K562 (cell line): Measurements from ENCODE around the gene PGAP2. TPM values are rescaled to one million over a fixed set of nuclear protein-coding genes. Genes with fewer than 3 reads are reported as not detected.

Experiments
- BCLAF1 ChIP-seq, 2 experiments: fragments of 450-650 bp in 1 of 2; IDR thresholded peaks; 2 replicates each; pipeline ENCODE4 v1.6.1; 2011 to 2017; ENCODE audit warnings: low read depth in 2 of 2, antibody characterized with exemption in 1 of 2, borderline replicate concordance in 1 of 2, low read length in 1 of 2, mild to moderate bottlenecking in 1 of 2, mixed read lengths in 1 of 2; ENCODE audit not compliant: control insufficient read depth in 1 of 2
- FOXK1 ChIP-seq: sonication (generic); formaldehyde crosslinking; IDR thresholded peaks from 2 replicates; pipeline ENCODE4 v1.8.0; 2022; ENCODE audit warnings: missing genetic modification reagents, mild to moderate bottlenecking, borderline replicate concordance
- GABPB1 ChIP-seq: sonication (generic); formaldehyde crosslinking; IDR thresholded peaks from 2 replicates; pipeline ENCODE4 v1.8.0; 2022; ENCODE audit warnings: mild to moderate bottlenecking, missing genetic modification reagents
- JUN ChIP-seq, 2 experiments: sonication (generic) in 1 of 2; formaldehyde crosslinking in 1 of 2; IDR thresholded peaks; 2 replicates each; pipeline versions ENCODE4 v1.6.1 to v1.8.0; 2012 to 2022; ENCODE audit warnings: borderline replicate concordance in 2 of 2, mild to moderate bottlenecking in 2 of 2, improper control_type of control experiment in 1 of 2, low read depth in 1 of 2, low read length in 1 of 2, missing genetic modification reagents in 1 of 2
- KAT7 ChIP-seq: sonication (generic); formaldehyde crosslinking; IDR thresholded peaks from 2 replicates; pipeline ENCODE4 v1.8.0; 2022; ENCODE audit warnings: missing genetic modification reagents, mild to moderate bottlenecking, borderline replicate concordance
- REST ChIP-seq, 2 experiments: fragments of 450-650 bp; formaldehyde crosslinking in 1 of 2; IDR thresholded peaks; 2 replicates each; pipeline versions ENCODE4 v1.4.0 to v1.6.1; 2014 to 2020; ENCODE audit warnings: mild to moderate bottlenecking in 2 of 2, borderline replicate concordance in 1 of 2, low read depth in 1 of 2
- SMAD1 ChIP-seq: fragments of 150-350 bp; IDR thresholded peaks from 2 replicates; pipeline ENCODE4 v1.6.1; 2014; ENCODE audit warnings: low read length, low read depth; ENCODE audit not compliant: partially characterized antibody
- THAP12 ChIP-seq: fragments of 250-450 bp; sonication (Bioruptor Pico); IDR thresholded peaks from 2 replicates; pipeline ENCODE4 v1.9.0; 2021; ENCODE audit warnings: mild to moderate bottlenecking, inconsistent platforms
- ZNF224 ChIP-seq: sonication (generic); formaldehyde crosslinking; IDR thresholded peaks from 2 replicates; pipeline ENCODE4 v1.8.0; 2022; ENCODE audit warnings: mild to moderate bottlenecking, missing genetic modification reagents
- ZNF24 ChIP-seq: fragments of 450-650 bp; IDR thresholded peaks from 2 replicates; pipeline ENCODE4 v1.6.1; 2016
- polyA plus RNA-seq, 8 experiments: library from polyadenylated mRNA; depleted of rRNA in 4 of 8; stranded (reverse) in 5 of 8; unstranded in 3 of 8; fragments of >200 nt; fragmentation: Nextera tagmentation in 2 of 8; fragmentation: Illumina TruSeq in 1 of 8; extraction: Ambion mirVana in 2 of 8; extraction: Trizol in 1 of 8; gene quantifications; 2 replicates each; pipeline versions ENCODE4 v1.2.1 to v1.2.3, GENCODE V29; 2011 to 2014; ENCODE audit warnings: inconsistent platforms in 1 of 8, missing spikeins in 1 of 8
- total RNA-seq, 7 experiments: library from RNA; depleted of rRNA in 6 of 7; stranded (reverse); fragments of >200 nt in 6 of 7; fragmentation: Illumina TruSeq in 2 of 7; extraction: Trizol in 2 of 7; gene quantifications; 2 replicates each; pipeline versions ENCODE4 v1.2.1 to v1.2.3, GENCODE V29; 2011 to 2021; ENCODE audit warnings: low replicate concordance in 1 of 7

PGAP2 gene
- total and polyA plus RNA-seq, 9 of the 15 experiments (the other 6 are each of a cell fraction or from before 2014, with no cell fraction given) = 17.9 to 47.2 (median 33.7) TPM

- peak; percentile 84 for TF ChIP-seq REST (IDR thresholded peaks at IDR 0.05; ENCODE audit: borderline replicate concordance)
- TF ChIP-seq REST (CRISPR knock-in tag; IDR thresholded peaks at IDR 0.05; ENCODE audit: low read depth) = no peak
- TF ChIP-seq JUN (IDR thresholded peaks at IDR 0.05; ENCODE audit: borderline replicate concordance, low read depth, low read length) = peak; percentile 44; the same call in 1 of the 2 replicates
- no peak for TF ChIP-seq JUN (CRISPR knock-in tag; IDR thresholded peaks at IDR 0.05; ENCODE audit: borderline replicate concordance)
- TF ChIP-seq ZNF224 = no peak
- TF ChIP-seq FOXK1 = no peak
- TF ChIP-seq SMAD1 = no peak
- TF ChIP-seq KAT7 (CRISPR knock-in tag) = no peak; the same call in 1 of the 2 replicates
- peak; percentile 53; the same call in 1 of the 2 replicates for TF ChIP-seq GABPB1 (CRISPR knock-in tag)
- peak; percentile 93 for TF ChIP-seq ZNF24
- TF ChIP-seq THAP12 = peak; percentile 51; the same call in 1 of the 2 replicates
- TF ChIP-seq BCLAF1 (IDR thresholded peaks at IDR 0.05; ENCODE audit: borderline replicate concordance in 1 of 2, control insufficient read depth in 1 of 2, low read depth in 2 of 2, low read length in 1 of 2) = peak in 1 of 2 experiments; percentile 49; a peak in 1 of 4 replicates
Measured at GRCh38 chr11:3841426-3842350, 33.3 kb downstream of the PGAP2 start (continued).
